HTR-8/SVneo (cell line): ENCODE data around the gene ETV3L.
"Not testable (repeated sequence)": the region's sequence is repeated elsewhere in the genome, so short reads cannot be mapped to it uniquely, and the experiment has no call there.

Experiments
- DNase-seq: peaks from one replicate; pipeline ENCODE4 v3.0.0; 2011; ENCODE audit warnings: low spot score, mixed read lengths; ENCODE audit not compliant: insufficient read length
- FAIRE-seq: peaks from 2 replicates; lab custom pipeline; 2011; peaks lifted over from hg19 to GRCh38; lab: Jason Lieb, UNC

The ETV3L gene

GRCh38 chr1:157106813-157107189, 7.2 kb upstream of the ETV3L start:
- no peak for FAIRE-seq
- DNase-seq: no peak

GRCh38 chr1:157105988-157106812, 6.6 kb upstream of the ETV3L start:
- DNase-seq: peak; percentile 63
- no peak for FAIRE-seq

- FAIRE-seq: no peak
Observed at GRCh38 chr1:157105298-157105987, 5.8 kb upstream of the ETV3L start.

GRCh38 chr1:157104598-157105293, 5.1 kb upstream of the ETV3L start:
- DNase-seq (no peak), FAIRE-seq (no peak)

More at GRCh38 chr1:157105298-157105987, 5.8 kb upstream of the ETV3L start:
- DNase-seq: no peak

GRCh38 chr1:157103268-157103667, 3.7 kb upstream of the ETV3L start:
- DNase-seq (no peak), FAIRE-seq (no peak)

GRCh38 chr1:157101149-157101548, 1.5 kb upstream of the ETV3L start:
- no peak for FAIRE-seq

GRCh38 chr1:157098987-157099632, 498 bp downstream of the ETV3L start:
- DNase-seq, FAIRE-seq: not testable (repeated sequence)

More at GRCh38 chr1:157101149-157101548, 1.5 kb upstream of the ETV3L start:
- no peak for DNase-seq

- no peak for FAIRE-seq
- no peak for DNase-seq
Observed at GRCh38 chr1:157098519-157098918, 1.1 kb downstream of the ETV3L start.

GRCh38 chr1:157097692-157098091, 1.9 kb downstream of the ETV3L start:
- FAIRE-seq (no peak), DNase-seq (no peak)

GRCh38 chr1:157096881-157097280, 2.7 kb downstream of the ETV3L start:
- FAIRE-seq: no peak
- no peak for DNase-seq

- FAIRE-seq: no peak
- DNase-seq: no peak
Observed at GRCh38 chr1:157095551-157095950, 4.1 kb downstream of the ETV3L start.

- FAIRE-seq (no peak), DNase-seq (no peak)
Observed at GRCh38 chr1:157095091-157095490, 4.5 kb downstream of the ETV3L start.

- no peak for FAIRE-seq
- DNase-seq: no peak
Observed at GRCh38 chr1:157092831-157093230, 6.8 kb downstream of the ETV3L start.

GRCh38 chr1:157091668-157092273, 7.8 kb downstream of the ETV3L start:
- no peak for FAIRE-seq
- DNase-seq: no peak

- DNase-seq: no peak
- no peak for FAIRE-seq
Observed at GRCh38 chr1:157091186-157091585, 8.4 kb downstream of the ETV3L start.

GRCh38 chr1:157090771-157091170, 8.8 kb downstream of the ETV3L start:
- DNase-seq: no peak
- no peak for FAIRE-seq

GRCh38 chr1:157090196-157090647, 9.4 kb downstream of the ETV3L start:
- DNase-seq: peak; percentile 83
- no peak for FAIRE-seq

- DNase-seq (no peak), FAIRE-seq (no peak)
Observed at GRCh38 chr1:157089789-157090188, 9.8 kb downstream of the ETV3L start.

GRCh38 chr1:157088607-157089006, 11.0 kb downstream of the ETV3L start:
- no peak for FAIRE-seq
- DNase-seq: no peak

GRCh38 chr1:157087030-157087429, 12.6 kb downstream of the ETV3L start:
- DNase-seq: no peak
- no peak for FAIRE-seq
